ENCODE results near the gene PLEKHF1.

- TF ChIP-seq CTCF (IDR thresholded peaks at IDR 0.05) (no peak), POLR2A (IDR thresholded peaks at IDR 0.05) (no peak)
These were observed 30.7 kb upstream of the PLEKHF1 start for GRCh38 chr19:29634423-29635130.
